ENCODE measurements around the gene MEAK7. TPM values are rescaled to one million over a fixed set of nuclear protein-coding genes. Genes with fewer than 3 reads are reported as not detected.

MEAK7 gene
- total RNA-seq, 1 experiment from 2014 or later, result 21.5 TPM

DNA sequence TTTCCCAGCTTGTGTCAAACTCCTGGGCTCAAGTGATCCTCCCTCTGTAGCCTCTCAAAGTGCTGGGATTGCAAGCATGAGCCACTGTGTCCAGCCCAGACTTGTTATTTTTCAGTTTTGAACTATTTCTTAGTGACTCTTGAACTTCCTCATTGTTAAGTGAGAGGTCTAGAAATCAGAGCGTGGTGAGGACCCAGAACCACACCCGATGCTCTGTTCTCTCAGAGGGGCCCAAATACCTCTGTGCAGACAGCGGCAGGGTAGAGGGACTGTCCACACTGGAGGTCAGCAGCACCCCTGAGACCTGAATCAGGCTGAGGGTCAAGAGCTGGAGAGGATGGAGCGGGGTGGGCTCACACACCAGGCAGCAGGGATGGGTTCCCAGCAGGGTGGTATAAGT lies 47.7 kb upstream of the MEAK7 start:
- WGBS (ENCODE audit: extremely low coverage, insufficient read length, low lambda C conversion rate), result no CpG with 5 or more reads among the region's 4 CpGs
- no peak overlapping the region for H4K8ac ChIP-seq (replicated peaks; ENCODE audit: insufficient read length, low read depth, low read length)
- no peak overlapping the region for H3K14ac ChIP-seq (ENCODE audit: insufficient read depth, low read length)
- Mint-ChIP-seq H3K4me1 (peaks cover 26 to 45% of the 10 kb centered on the region in 2 experiments), H3K4me3 (no peak overlapping the region), H3K27ac (no peak overlapping the region), H3K9me3 (no peaks in the 10 kb centered on the region), H3K27me3 (ENCODE audit: low read depth) (no peaks in the 10 kb centered on the region; the same call in 1 of the 2 replicates), H3K36me3 (ENCODE audit: insufficient read depth in 1 of 3, low read depth in 3 of 3) (no peaks in the 10 kb centered on the region)
- no peak overlapping the region for H3T11ph ChIP-seq (ENCODE audit: low read length)
- no peaks in the 10 kb centered on the region for H3K23me2 ChIP-seq (ENCODE audit: insufficient read length, low read depth, low read length, poor library complexity, severe bottlenecking)
- no peak overlapping the region for H2AFZ ChIP-seq (ENCODE audit: low read length)
- H4K20me1 ChIP-seq (ENCODE audit: control insufficient read depth, insufficient read depth, insufficient read length), result no peaks in the 10 kb centered on the region
- H3K4me2 ChIP-seq (ENCODE audit: insufficient read depth, insufficient read length, low read length), result no peak overlapping the region
- H3K4me1 ChIP-seq (ENCODE audit: insufficient read depth, low read length), result peaks cover 2% of the 10 kb centered on the region; the same call in 1 of the 2 replicates
- no peaks in the 10 kb centered on the region for H3K9me3 ChIP-seq (ENCODE audit: control insufficient read depth, low read depth, low read length)
- no peaks in the 10 kb centered on the region for H3K79me1 ChIP-seq (ENCODE audit: insufficient read depth, low read depth, low read length, poor library complexity, severe bottlenecking)
- TF ChIP-seq, protein P1, sequence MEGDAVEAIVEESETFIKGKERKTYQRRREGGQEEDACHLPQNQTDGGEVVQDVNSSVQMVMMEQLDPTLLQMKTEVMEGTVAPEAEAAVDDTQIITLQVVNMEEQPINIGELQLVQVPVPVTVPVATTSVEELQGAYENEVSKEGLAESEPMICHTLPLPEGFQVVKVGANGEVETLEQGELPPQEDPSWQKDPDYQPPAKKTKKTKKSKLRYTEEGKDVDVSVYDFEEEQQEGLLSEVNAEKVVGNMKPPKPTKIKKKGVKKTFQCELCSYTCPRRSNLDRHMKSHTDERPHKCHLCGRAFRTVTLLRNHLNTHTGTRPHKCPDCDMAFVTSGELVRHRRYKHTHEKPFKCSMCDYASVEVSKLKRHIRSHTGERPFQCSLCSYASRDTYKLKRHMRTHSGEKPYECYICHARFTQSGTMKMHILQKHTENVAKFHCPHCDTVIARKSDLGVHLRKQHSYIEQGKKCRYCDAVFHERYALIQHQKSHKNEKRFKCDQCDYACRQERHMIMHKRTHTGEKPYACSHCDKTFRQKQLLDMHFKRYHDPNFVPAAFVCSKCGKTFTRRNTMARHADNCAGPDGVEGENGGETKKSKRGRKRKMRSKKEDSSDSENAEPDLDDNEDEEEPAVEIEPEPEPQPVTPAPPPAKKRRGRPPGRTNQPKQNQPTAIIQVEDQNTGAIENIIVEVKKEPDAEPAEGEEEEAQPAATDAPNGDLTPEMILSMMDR (conservative IDR thresholded peaks at IDR 0.05), result no peak
- no peak for DNase-seq
- no peak overlapping the region for H3K18ac ChIP-seq (ENCODE audit: insufficient read length, low read depth, low read length)
- no peak overlapping the region for H2BK5ac ChIP-seq (ENCODE audit: insufficient read length, low read length)
- H3K4ac ChIP-seq (ENCODE audit: low read depth, low read length), result no peak overlapping the region
- H2BK15ac ChIP-seq (ENCODE audit: low read depth, low read length), result no peak overlapping the region
- H2BK12ac ChIP-seq (ENCODE audit: insufficient read length, low read depth, low read length), result no peak overlapping the region
- no peak overlapping the region for H2BK20ac ChIP-seq (ENCODE audit: low read depth, low read length, poor library complexity, severe bottlenecking)
- H4K5ac ChIP-seq (ENCODE audit: insufficient read length, low read depth, low read length), result no peak overlapping the region
- H2AK5ac ChIP-seq (ENCODE audit: insufficient read length, low read length), result no peak overlapping the region
- H3K79me2 ChIP-seq (ENCODE audit: insufficient read depth, low read length), result no peaks in the 10 kb centered on the region
- H3K27ac ChIP-seq (ENCODE audit: insufficient read length, low read depth, low read length), result no peak overlapping the region
- H3K9ac ChIP-seq (ENCODE audit: extremely low read depth, insufficient read length, low read length), result no peak overlapping the region
- no peaks in the 10 kb centered on the region for H3K27me3 ChIP-seq (ENCODE audit: insufficient read depth, low read length)
- H3K56ac ChIP-seq (ENCODE audit: insufficient read length, low read depth, low read length), result no peak overlapping the region
- H4K91ac ChIP-seq (ENCODE audit: insufficient read length, low read depth, low read length), result no peak overlapping the region
- H2BK120ac ChIP-seq (ENCODE audit: low read depth, low read length, poor library complexity, severe bottlenecking), result no peak overlapping the region
- no peak overlapping the region for H3K23ac ChIP-seq (ENCODE audit: insufficient read length, low read depth, low read length)
